GM19239 (cell line): Measurements from ENCODE around the gene DGKB.

Experiments
- DNase-seq: peaks from one replicate; pipeline ENCODE4 v3.0.0; 2011; ENCODE audit warnings: low spot score; ENCODE audit not compliant: insufficient read length
- FAIRE-seq: peaks from 2 replicates; lab custom pipeline; 2011; peaks lifted over from hg19 to GRCh38; lab: Jason Lieb, UNC

The DGKB gene

GRCh38 chr7:14270099-14270498, 632.5 kb downstream of the DGKB start:
- no peak for FAIRE-seq
- no peak for DNase-seq

- DNase-seq (no peak), FAIRE-seq (no peak)
These were observed 642.5 kb downstream of the DGKB start for GRCh38 chr7:14260011-14260410.

GRCh38 chr7:14258861-14259260, 643.7 kb downstream of the DGKB start:
- no peak for FAIRE-seq

GRCh38 chr7:14258441-14258840, 644.1 kb downstream of the DGKB start:
- DNase-seq: no peak
- FAIRE-seq: no peak

More at GRCh38 chr7:14258861-14259260, 643.7 kb downstream of the DGKB start:
- DNase-seq: no peak

- DNase-seq: no peak
- FAIRE-seq: no peak
These were observed 650.1 kb downstream of the DGKB start for GRCh38 chr7:14252458-14252857.

- FAIRE-seq: no peak
- DNase-seq: no peak
These were observed 660.4 kb downstream of the DGKB start for GRCh38 chr7:14242175-14242574.

GRCh38 chr7:14236834-14237233, 665.7 kb downstream of the DGKB start:
- DNase-seq (no peak), FAIRE-seq (no peak)

GRCh38 chr7:14235056-14235455, 667.5 kb downstream of the DGKB start:
- no peak for FAIRE-seq
- DNase-seq: no peak

- DNase-seq (no peak), FAIRE-seq (no peak)
These were observed 668.6 kb downstream of the DGKB start for GRCh38 chr7:14233868-14234369.

GRCh38 chr7:14233076-14233867, 669.3 kb downstream of the DGKB start:
- FAIRE-seq (no peak), DNase-seq (no peak)

GRCh38 chr7:14229047-14229446, 673.5 kb downstream of the DGKB start:
- FAIRE-seq (no peak), DNase-seq (no peak)

GRCh38 chr7:14228341-14228740, 674.2 kb downstream of the DGKB start:
- DNase-seq (no peak), FAIRE-seq (no peak)

- FAIRE-seq (no peak), DNase-seq (no peak)
These were observed 676.4 kb downstream of the DGKB start for GRCh38 chr7:14226126-14226525.

GRCh38 chr7:14219125-14219524, 683.4 kb downstream of the DGKB start:
- no peak for FAIRE-seq
- no peak for DNase-seq

GRCh38 chr7:14218338-14218737, 684.2 kb downstream of the DGKB start:
- FAIRE-seq: no peak
- no peak for DNase-seq

GRCh38 chr7:14209896-14210484, 692.6 kb downstream of the DGKB start:
- FAIRE-seq: no peak
- no peak for DNase-seq

GRCh38 chr7:14207711-14208110, 694.8 kb downstream of the DGKB start:
- DNase-seq (no peak), FAIRE-seq (no peak)

GRCh38 chr7:14207138-14207537, 695.4 kb downstream of the DGKB start:
- DNase-seq: no peak
- no peak for FAIRE-seq

GRCh38 chr7:14206121-14206520, 696.4 kb downstream of the DGKB start:
- no peak for DNase-seq
- no peak for FAIRE-seq

- DNase-seq (no peak), FAIRE-seq (no peak)
These were observed 701.2 kb downstream of the DGKB start for GRCh38 chr7:14201353-14201752.

GRCh38 chr7:14199336-14199735, 703.2 kb downstream of the DGKB start:
- DNase-seq: no peak
- no peak for FAIRE-seq

- DNase-seq (no peak), FAIRE-seq (no peak)
These were observed 705.3 kb downstream of the DGKB start for GRCh38 chr7:14197280-14197679.
